ENCODE results near the gene KNTC1. TPM values are rescaled to one million over a fixed set of nuclear protein-coding genes. Genes with fewer than 3 reads are reported as not detected.
"Not testable (repeated sequence)": the region's sequence is repeated elsewhere in the genome, so short reads cannot be mapped to it uniquely, and the experiment has no call there.

Gene KNTC1
- 10 to 100 TPM in 4 of 7 donors, 1 to 10 TPM in 3; 6.8 to 15.9 (median 11.3) TPM for total RNA-seq
- 1 to 10 TPM; 4.7 to 7.2 TPM for polyA plus RNA-seq
- long read RNA-seq, donor 1, partial matches to known transcripts: 1 of 1 reads
- long read RNA-seq, donor 1, other reads (novel, unspliced or antisense): 0 of 1 reads
- long read RNA-seq, donor 2: 0 reads
- long read RNA-seq, donor 3, partial matches to known transcripts: 2 of 4 reads
- long read RNA-seq, donor 3, other reads (novel, unspliced or antisense): 2 of 4 reads

- peaks cover 7% of the 10 kb centered on the region for H3K4me1 ChIP-seq (ENCODE audit: insufficient read depth)
- 0 to 1% (median 0%) methylated on average over 51 of the region's 51 CpGs for WGBS, 3 donors
- TF ChIP-seq EP300 (IDR thresholded peaks at IDR 0.05) (no peak), POLR2A (IDR thresholded peaks at IDR 0.05) (peak; percentile 97)
- H3K27ac ChIP-seq: peak within 1 kb of the TSS; percentile 91 to 94
- peak within 1 kb of the TSS; percentile 84 for H3K4me3 ChIP-seq
- H3K36me3 ChIP-seq: no peaks in the 10 kb centered on the region
- peak; percentile 95 to 99 (median 96) for DNase-seq
- H3K27me3 ChIP-seq: no peaks in the 10 kb centered on the region
- intact Hi-C loops (cut with DNase I): no loop called here
- H3K9me3 ChIP-seq: no peaks in the 10 kb centered on the region
These were observed at the start of gene KNTC1, which contains the start of gene RSRC2 for GRCh38 chr12:122526683-122527477. Gene KNTC1, plus strand, starts transcription at chr12:122527249. Its CDS starts 2,815 bp downstream, at chr12:122530064. Gene RSRC2, minus strand, starts transcription at chr12:122526936. Its CDS starts 83 bp downstream, at chr12:122526853.

- no peak for DNase-seq
- Histone ChIP-seq H3K27ac (no peak overlapping the region), H3K9me3 (no peaks in the 10 kb centered on the region), H3K27me3 (no peaks in the 10 kb centered on the region), H3K4me3 (no peak overlapping the region), H3K36me3 (no peaks in the 10 kb centered on the region), H3K4me1 (ENCODE audit: insufficient read depth) (no peaks in the 10 kb centered on the region)
- no peak for TF ChIP-seq EP300 (IDR thresholded peaks at IDR 0.05)
- no peak for TF ChIP-seq POLR2A (IDR thresholded peaks at IDR 0.05)
- TF ChIP-seq CTCF (IDR thresholded peaks at IDR 0.05): no peak
- intact Hi-C loops (cut with DNase I): no loop called here
- WGBS, 3 donors: 90 to 96% (median 95%) methylated on average over 8 of the region's 8 CpGs
These were observed 46.3 kb upstream of the KNTC1 start for GRCh38 chr12:122480753-122481152.

GRCh38 chr12:122481861-122482260 is 45.2 kb upstream of the KNTC1 start:
- 90 to 91% (median 90%) methylated on average over 6 of the region's 6 CpGs for WGBS, 3 donors
- Histone ChIP-seq H3K27me3 (no peaks in the 10 kb centered on the region), H3K4me3 (no peak overlapping the region), H3K9me3 (no peaks in the 10 kb centered on the region), H3K27ac (no peak overlapping the region), H3K4me1 (ENCODE audit: insufficient read depth) (no peaks in the 10 kb centered on the region), H3K36me3 (no peaks in the 10 kb centered on the region)
- no peak for DNase-seq
- no peak for TF ChIP-seq POLR2A (IDR thresholded peaks at IDR 0.05)
- intact Hi-C loops (cut with DNase I): no loop called here

- DNase-seq: no peak
- whole genome bisulfite sequencing, 3 donors: 81 to 93% (median 86%) methylated on average over 5 of the region's 5 CpGs
- Histone ChIP-seq H3K4me3 (no peak overlapping the region), H3K9me3 (no peaks in the 10 kb centered on the region), H3K36me3 (no peaks in the 10 kb centered on the region), H3K4me1 (ENCODE audit: insufficient read depth) (no peaks in the 10 kb centered on the region), H3K27me3 (no peaks in the 10 kb centered on the region), H3K27ac (no peak overlapping the region)
- intact Hi-C loops (cut with DNase I): no loop called here
- no peak for TF ChIP-seq EP300 (IDR thresholded peaks at IDR 0.05)
- TF ChIP-seq POLR2A (IDR thresholded peaks at IDR 0.05): no peak
- no peak for TF ChIP-seq CTCF (IDR thresholded peaks at IDR 0.05)
These were observed 43.1 kb upstream of the KNTC1 start for GRCh38 chr12:122483969-122484368.

GRCh38 chr12:122484385-122484784 is 42.7 kb upstream of the KNTC1 start:
- intact Hi-C loops (cut with DNase I); H3K4me1 ChIP-seq (ENCODE audit: insufficient read depth); H3K27me3 ChIP-seq; H3K27ac ChIP-seq; H3K9me3 ChIP-seq; DNase-seq; H3K36me3 ChIP-seq; H3K4me3 ChIP-seq: not testable (repeated sequence)
- WGBS, 3 donors: 100% methylated on average over 1 of the region's 1 CpG

- H3K27ac ChIP-seq; intact Hi-C loops (cut with DNase I); H3K4me3 ChIP-seq; H3K4me1 ChIP-seq (ENCODE audit: insufficient read depth); H3K27me3 ChIP-seq; DNase-seq; H3K9me3 ChIP-seq; H3K36me3 ChIP-seq: not testable (repeated sequence)
- WGBS, 3 donors: 95 to 98% (median 96%) methylated on average over 6 of the region's 6 CpGs
These were observed 40.7 kb upstream of the KNTC1 start for GRCh38 chr12:122486360-122486759.
